HCT116 (cell line): ENCODE results near the gene NR5A2.

Source experiments
- EZH2 ChIP-seq: fragments of 200-600 bp; sonication (generic); IDR thresholded peaks from 2 replicates; pipeline ENCODE4 v1.6.1; 2017; ENCODE audit warnings: antibody characterized with exemption, mixed run types
- POLR2A ChIP-seq: IDR thresholded peaks from 2 replicates; pipeline ENCODE4 v1.7.0; 2011; ENCODE audit warnings: borderline replicate concordance; ENCODE audit not compliant: insufficient read depth, insufficient read length; ENCODE audit errors: extremely low read depth
- POLR2AphosphoS5 ChIP-seq: IDR thresholded peaks from 2 replicates; pipeline ENCODE4 v1.6.1; 2011; ENCODE audit warnings: mild to moderate bottlenecking, low read depth, low read length, moderate library complexity
- ZNF274 ChIP-seq: fragments of 200-500 bp; sonication (Bioruptor generic); IDR thresholded peaks from 2 replicates; pipeline ENCODE4 v1.6.1; 2014; ENCODE audit warnings: mild to moderate bottlenecking, low read depth, low read length, inconsistent platforms
- TF ChIP-seq, protein P1 (sequence below), 3 experiments: fragments of 200-600 bp in 1 of 3; sonication (generic) in 1 of 3; IDR thresholded peaks in 2 of 3; conservative IDR thresholded peaks in 1 of 3; 2 replicates each; pipeline ENCODE4 v1.5.1; 2012 to 2017; ENCODE audit warnings: low read depth in 2 of 3, low read length in 2 of 3, antibody characterized with exemption in 1 of 3, borderline replicate concordance in 1 of 3, control low read depth in 1 of 3, mild to moderate bottlenecking in 1 of 3, mixed read lengths in 1 of 3, mixed run types in 1 of 3, moderate library complexity in 1 of 3; ENCODE audit not compliant: insufficient read depth in 1 of 3
- TF ChIP-seq, protein P2 (sequence below): IDR thresholded peaks from 2 replicates; pipeline ENCODE4 v1.6.1; 2012; ENCODE audit warnings: low read depth

DNA sequence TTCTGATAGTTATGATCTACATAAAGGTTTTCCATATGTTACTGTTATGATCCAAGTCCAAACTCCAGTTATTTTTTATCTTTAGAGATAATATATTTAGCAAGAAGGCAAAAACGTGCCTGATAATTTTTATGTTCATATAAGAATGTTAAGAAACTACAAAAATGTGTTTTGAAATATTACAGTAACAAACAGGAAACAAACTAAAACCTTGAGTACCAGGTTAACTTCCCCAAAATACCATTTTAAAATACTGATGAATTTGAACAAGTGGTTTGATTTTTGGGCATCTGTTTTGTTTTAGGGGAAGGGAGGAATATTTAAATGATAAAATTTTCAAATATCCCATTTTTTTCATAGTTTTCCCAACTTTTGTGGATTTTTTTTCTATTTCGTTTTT, 124.8 kb downstream of the NR5A2 start:
- TF ChIP-seq ZNF274 (no peak), POLR2AphosphoS5 (no peak), POLR2A (no peak), EZH2 (no peak)
- TF ChIP-seq, protein P1, sequence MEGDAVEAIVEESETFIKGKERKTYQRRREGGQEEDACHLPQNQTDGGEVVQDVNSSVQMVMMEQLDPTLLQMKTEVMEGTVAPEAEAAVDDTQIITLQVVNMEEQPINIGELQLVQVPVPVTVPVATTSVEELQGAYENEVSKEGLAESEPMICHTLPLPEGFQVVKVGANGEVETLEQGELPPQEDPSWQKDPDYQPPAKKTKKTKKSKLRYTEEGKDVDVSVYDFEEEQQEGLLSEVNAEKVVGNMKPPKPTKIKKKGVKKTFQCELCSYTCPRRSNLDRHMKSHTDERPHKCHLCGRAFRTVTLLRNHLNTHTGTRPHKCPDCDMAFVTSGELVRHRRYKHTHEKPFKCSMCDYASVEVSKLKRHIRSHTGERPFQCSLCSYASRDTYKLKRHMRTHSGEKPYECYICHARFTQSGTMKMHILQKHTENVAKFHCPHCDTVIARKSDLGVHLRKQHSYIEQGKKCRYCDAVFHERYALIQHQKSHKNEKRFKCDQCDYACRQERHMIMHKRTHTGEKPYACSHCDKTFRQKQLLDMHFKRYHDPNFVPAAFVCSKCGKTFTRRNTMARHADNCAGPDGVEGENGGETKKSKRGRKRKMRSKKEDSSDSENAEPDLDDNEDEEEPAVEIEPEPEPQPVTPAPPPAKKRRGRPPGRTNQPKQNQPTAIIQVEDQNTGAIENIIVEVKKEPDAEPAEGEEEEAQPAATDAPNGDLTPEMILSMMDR (IDR thresholded peaks at IDR 0.05 in 2 of 3, conservative IDR thresholded peaks at IDR 0.05 in 1 of 3; ENCODE audit: borderline replicate concordance in 1 of 3, insufficient read depth in 1 of 3, low read depth in 2 of 3, low read length in 2 of 3), result no peak
- TF ChIP-seq, protein P2, sequence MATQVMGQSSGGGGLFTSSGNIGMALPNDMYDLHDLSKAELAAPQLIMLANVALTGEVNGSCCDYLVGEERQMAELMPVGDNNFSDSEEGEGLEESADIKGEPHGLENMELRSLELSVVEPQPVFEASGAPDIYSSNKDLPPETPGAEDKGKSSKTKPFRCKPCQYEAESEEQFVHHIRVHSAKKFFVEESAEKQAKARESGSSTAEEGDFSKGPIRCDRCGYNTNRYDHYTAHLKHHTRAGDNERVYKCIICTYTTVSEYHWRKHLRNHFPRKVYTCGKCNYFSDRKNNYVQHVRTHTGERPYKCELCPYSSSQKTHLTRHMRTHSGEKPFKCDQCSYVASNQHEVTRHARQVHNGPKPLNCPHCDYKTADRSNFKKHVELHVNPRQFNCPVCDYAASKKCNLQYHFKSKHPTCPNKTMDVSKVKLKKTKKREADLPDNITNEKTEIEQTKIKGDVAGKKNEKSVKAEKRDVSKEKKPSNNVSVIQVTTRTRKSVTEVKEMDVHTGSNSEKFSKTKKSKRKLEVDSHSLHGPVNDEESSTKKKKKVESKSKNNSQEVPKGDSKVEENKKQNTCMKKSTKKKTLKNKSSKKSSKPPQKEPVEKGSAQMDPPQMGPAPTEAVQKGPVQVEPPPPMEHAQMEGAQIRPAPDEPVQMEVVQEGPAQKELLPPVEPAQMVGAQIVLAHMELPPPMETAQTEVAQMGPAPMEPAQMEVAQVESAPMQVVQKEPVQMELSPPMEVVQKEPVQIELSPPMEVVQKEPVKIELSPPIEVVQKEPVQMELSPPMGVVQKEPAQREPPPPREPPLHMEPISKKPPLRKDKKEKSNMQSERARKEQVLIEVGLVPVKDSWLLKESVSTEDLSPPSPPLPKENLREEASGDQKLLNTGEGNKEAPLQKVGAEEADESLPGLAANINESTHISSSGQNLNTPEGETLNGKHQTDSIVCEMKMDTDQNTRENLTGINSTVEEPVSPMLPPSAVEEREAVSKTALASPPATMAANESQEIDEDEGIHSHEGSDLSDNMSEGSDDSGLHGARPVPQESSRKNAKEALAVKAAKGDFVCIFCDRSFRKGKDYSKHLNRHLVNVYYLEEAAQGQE, result no peak
